Panc1 (cell line): ENCODE data around the gene NSD2. TPM values are rescaled to one million over a fixed set of nuclear protein-coding genes. Genes with fewer than 3 reads are reported as not detected.

Source experiments
- ATAC-seq: fragments of 200-7000 bp; cut with Tn5 transposase; 2 replicates; pipeline ENCODE4 v1.9.1; 2020; ENCODE audit warnings: mild to moderate bottlenecking, moderate library complexity
- BruUV-seq: library from RNA; stranded (reverse); fragments of 400-500 nt; replicated peaks from 2 replicates; lab custom pipeline; 2021; lab: Mats Ljungman, UMichigan
- CTCF ChIA-PET: fragments of 300-600 bp; sonication (Branson Sonifier 250); formaldehyde crosslinking; loops from one replicate; lab custom pipeline; 2022; ENCODE audit warnings: antibody characterized with exemption; lab: Charles Lee
- POLR2A ChIA-PET: fragments of 300-600 bp; sonication (Branson Sonifier 250); formaldehyde crosslinking; loops from one replicate; lab custom pipeline; 2022; ENCODE audit warnings: antibody characterized with exemption; lab: Charles Lee
- DNase-seq: peaks from one replicate; pipeline ENCODE4 v3.0.0-alpha.2; 2010; ENCODE audit warnings: low read depth, low spot score
- H3K27ac ChIP-seq: 2 replicates; pipeline ENCODE4 v1.5.1; 2011; ENCODE audit warnings: mild to moderate bottlenecking, low read length, inconsistent platforms
- H3K27me3 ChIP-seq: fragments of 200-500 bp; sonication (Bioruptor generic); 2 replicates; pipeline ENCODE4 v1.6.0; 2014; ENCODE audit warnings: low read length, inconsistent platforms; ENCODE audit not compliant: control insufficient read depth, insufficient read depth
- H3K36me3 ChIP-seq: fragments of 200-500 bp; sonication (Bioruptor generic); 2 replicates; pipeline ENCODE4 v1.5.1; 2014; ENCODE audit warnings: inconsistent platforms, mild to moderate bottlenecking, low read length, moderate library complexity; ENCODE audit not compliant: control insufficient read depth, insufficient read depth
- H3K4me1 ChIP-seq: 2 replicates; pipeline ENCODE4 v1.5.1; 2011; ENCODE audit warnings: inconsistent platforms, mild to moderate bottlenecking, low read length, moderate library complexity; ENCODE audit not compliant: control insufficient read depth, insufficient read depth
- H3K4me3 ChIP-seq, 2 experiments: 2 replicates each; pipeline ENCODE4 v1.5.1; 2011 to 2012; ENCODE audit warnings: low read depth in 2 of 2, low read length in 2 of 2, mild to moderate bottlenecking in 2 of 2, inconsistent platforms in 1 of 2, moderate library complexity in 1 of 2
- H3K9me3 ChIP-seq: fragments of 200-500 bp; sonication (Bioruptor generic); 2 replicates; pipeline ENCODE4 v1.5.1; 2014; ENCODE audit warnings: low read depth, mild to moderate bottlenecking, inconsistent platforms, low read length, moderate library complexity; ENCODE audit not compliant: control insufficient read depth, insufficient read depth
- POLR2AphosphoS5 ChIP-seq: IDR thresholded peaks from 2 replicates; pipeline ENCODE4 v1.6.1; 2012; ENCODE audit warnings: mild to moderate bottlenecking, low read depth, low read length, moderate library complexity
- SIN3A ChIP-seq: IDR thresholded peaks from 2 replicates; pipeline ENCODE4 v1.6.1; 2012; ENCODE audit warnings: low read depth, mild to moderate bottlenecking, low read length, moderate library complexity, borderline replicate concordance; ENCODE audit not compliant: insufficient read depth
- TCF7L2 ChIP-seq: IDR thresholded peaks from 2 replicates; pipeline ENCODE4 v1.6.1; 2011; ENCODE audit warnings: mild to moderate bottlenecking, low read depth, low read length, inconsistent platforms
- in situ Hi-C: cut with HindIII; loops from 2 replicates; pipeline ENCODE4 v1.10.0; 2016; ENCODE audit warnings: low sequenced_read_pairs, low pct_unique_long_range_greater_than_20kb
- intact Hi-C: fragments of 100-400 bp; cut with micrococcal nuclease; formaldehyde crosslinking; loops from one replicate; pipeline ENCODE4 v1.10.0; 2022; ENCODE audit not compliant: unreplicated experiment
- total RNA-seq: library from RNA; stranded (reverse); gene quantifications from one replicate; pipeline ENCODE4 v1.2.1, GENCODE V29; 2021; ENCODE audit not compliant: unreplicated experiment
- TF ChIP-seq, protein P1 (sequence below): fragments of 450-650 bp; IDR thresholded peaks from 2 replicates; pipeline ENCODE4 v1.5.1; 2017; ENCODE audit warnings: mild to moderate bottlenecking
- TF ChIP-seq, protein P2 (sequence below), 2 experiments: IDR thresholded peaks; 2 replicates each; pipeline ENCODE4 v1.6.1; 2011 to 2012; ENCODE audit warnings: low read depth in 2 of 2, control low read depth in 1 of 2, low read length in 1 of 2, mild to moderate bottlenecking in 1 of 2, moderate library complexity in 1 of 2; ENCODE audit not compliant: insufficient read depth in 1 of 2

Gene NSD2
- total RNA-seq, 1 experiment from 2014 or later, result 116 TPM

DNA sequence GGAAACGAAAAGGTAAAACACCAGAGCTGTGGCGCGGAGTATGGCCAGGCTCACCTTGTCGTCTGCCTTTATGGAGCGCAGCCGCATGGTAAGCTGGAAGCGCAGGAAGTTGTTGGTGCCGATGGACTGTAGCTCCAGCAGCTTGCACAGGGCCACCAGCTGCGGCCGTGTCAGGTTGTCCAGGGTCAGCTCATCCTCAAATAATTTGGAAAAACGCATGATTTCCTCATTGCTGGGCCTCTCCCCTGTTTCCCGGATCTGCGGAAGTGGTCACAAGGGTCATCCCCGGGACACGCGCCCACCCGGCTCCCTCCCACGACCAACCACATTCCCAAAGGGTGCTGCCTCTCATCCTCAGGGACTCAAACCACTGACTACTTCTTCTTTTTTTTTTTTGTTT, 38.5 kb upstream of the NSD2 start:
- TF ChIP-seq SIN3A, result no peak
- TF ChIP-seq, protein P1, sequence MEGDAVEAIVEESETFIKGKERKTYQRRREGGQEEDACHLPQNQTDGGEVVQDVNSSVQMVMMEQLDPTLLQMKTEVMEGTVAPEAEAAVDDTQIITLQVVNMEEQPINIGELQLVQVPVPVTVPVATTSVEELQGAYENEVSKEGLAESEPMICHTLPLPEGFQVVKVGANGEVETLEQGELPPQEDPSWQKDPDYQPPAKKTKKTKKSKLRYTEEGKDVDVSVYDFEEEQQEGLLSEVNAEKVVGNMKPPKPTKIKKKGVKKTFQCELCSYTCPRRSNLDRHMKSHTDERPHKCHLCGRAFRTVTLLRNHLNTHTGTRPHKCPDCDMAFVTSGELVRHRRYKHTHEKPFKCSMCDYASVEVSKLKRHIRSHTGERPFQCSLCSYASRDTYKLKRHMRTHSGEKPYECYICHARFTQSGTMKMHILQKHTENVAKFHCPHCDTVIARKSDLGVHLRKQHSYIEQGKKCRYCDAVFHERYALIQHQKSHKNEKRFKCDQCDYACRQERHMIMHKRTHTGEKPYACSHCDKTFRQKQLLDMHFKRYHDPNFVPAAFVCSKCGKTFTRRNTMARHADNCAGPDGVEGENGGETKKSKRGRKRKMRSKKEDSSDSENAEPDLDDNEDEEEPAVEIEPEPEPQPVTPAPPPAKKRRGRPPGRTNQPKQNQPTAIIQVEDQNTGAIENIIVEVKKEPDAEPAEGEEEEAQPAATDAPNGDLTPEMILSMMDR, result no peak
- TF ChIP-seq, protein P2, sequence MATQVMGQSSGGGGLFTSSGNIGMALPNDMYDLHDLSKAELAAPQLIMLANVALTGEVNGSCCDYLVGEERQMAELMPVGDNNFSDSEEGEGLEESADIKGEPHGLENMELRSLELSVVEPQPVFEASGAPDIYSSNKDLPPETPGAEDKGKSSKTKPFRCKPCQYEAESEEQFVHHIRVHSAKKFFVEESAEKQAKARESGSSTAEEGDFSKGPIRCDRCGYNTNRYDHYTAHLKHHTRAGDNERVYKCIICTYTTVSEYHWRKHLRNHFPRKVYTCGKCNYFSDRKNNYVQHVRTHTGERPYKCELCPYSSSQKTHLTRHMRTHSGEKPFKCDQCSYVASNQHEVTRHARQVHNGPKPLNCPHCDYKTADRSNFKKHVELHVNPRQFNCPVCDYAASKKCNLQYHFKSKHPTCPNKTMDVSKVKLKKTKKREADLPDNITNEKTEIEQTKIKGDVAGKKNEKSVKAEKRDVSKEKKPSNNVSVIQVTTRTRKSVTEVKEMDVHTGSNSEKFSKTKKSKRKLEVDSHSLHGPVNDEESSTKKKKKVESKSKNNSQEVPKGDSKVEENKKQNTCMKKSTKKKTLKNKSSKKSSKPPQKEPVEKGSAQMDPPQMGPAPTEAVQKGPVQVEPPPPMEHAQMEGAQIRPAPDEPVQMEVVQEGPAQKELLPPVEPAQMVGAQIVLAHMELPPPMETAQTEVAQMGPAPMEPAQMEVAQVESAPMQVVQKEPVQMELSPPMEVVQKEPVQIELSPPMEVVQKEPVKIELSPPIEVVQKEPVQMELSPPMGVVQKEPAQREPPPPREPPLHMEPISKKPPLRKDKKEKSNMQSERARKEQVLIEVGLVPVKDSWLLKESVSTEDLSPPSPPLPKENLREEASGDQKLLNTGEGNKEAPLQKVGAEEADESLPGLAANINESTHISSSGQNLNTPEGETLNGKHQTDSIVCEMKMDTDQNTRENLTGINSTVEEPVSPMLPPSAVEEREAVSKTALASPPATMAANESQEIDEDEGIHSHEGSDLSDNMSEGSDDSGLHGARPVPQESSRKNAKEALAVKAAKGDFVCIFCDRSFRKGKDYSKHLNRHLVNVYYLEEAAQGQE (IDR thresholded peaks at IDR 0.05; ENCODE audit: insufficient read depth in 1 of 2, low read depth in 2 of 2, low read length in 1 of 2), result no peak
- no peak for TF ChIP-seq POLR2AphosphoS5
- TF ChIP-seq TCF7L2, result no peak
- no peak overlapping the region for H3K27ac ChIP-seq
- no TSS peak for BruUV-seq
- no peak overlapping the region for H3K4me3 ChIP-seq
- CTCF ChIA-PET, result no interaction called here
- H3K27me3 ChIP-seq, result no peaks in the 10 kb centered on the region
- H3K4me1 ChIP-seq, result no peaks in the 10 kb centered on the region
- intact Hi-C loops (no loop called here), in situ Hi-C loops (no loop called here)
- ATAC-seq (no peak), DNase-seq (no peak)
- no peaks in the 10 kb centered on the region for H3K9me3 ChIP-seq
- POLR2A ChIA-PET, result no interaction called here
- H3K36me3 ChIP-seq, result peaks cover 3% of the 10 kb centered on the region; the same call in 1 of the 2 replicates

- intact Hi-C loops, result no loop called here
- ChIA-PET POLR2A (no interaction called here), CTCF (interaction anchor here (0.6 kb wide), 1 partner anchor 76 kb away, joined by 3 read pairs; no protein-coding TSS in a partner anchor)
- Histone ChIP-seq H3K27ac (no peak overlapping the region), H3K27me3 (no peaks in the 10 kb centered on the region), H3K4me3 (no peak overlapping the region), H3K9me3 (no peaks in the 10 kb centered on the region), H3K4me1 (no peaks in the 10 kb centered on the region), H3K36me3 (peaks cover 3% of the 10 kb centered on the region; the same call in 1 of the 2 replicates)
- in situ Hi-C loops, result no loop called here
- BruUV-seq, result no TSS peak
- no peak for DNase-seq
- no peak for TF ChIP-seq TCF7L2
- TF ChIP-seq, protein P2 (IDR thresholded peaks at IDR 0.05; ENCODE audit: insufficient read depth in 1 of 2, low read depth in 2 of 2, low read length in 1 of 2), result no peak
- TF ChIP-seq POLR2AphosphoS5, result no peak
- no peak for TF ChIP-seq SIN3A
- TF ChIP-seq, protein P1, result no peak
- 0 out of 2 replicates have a peak, but pooled peaks have one; percentile 12 for ATAC-seq
Measured at GRCh38 chr4:1833307-1834046, 37.7 kb upstream of the NSD2 start.
